Measurements from ENCODE around the gene UNC5A.

The UNC5A gene

DNA sequence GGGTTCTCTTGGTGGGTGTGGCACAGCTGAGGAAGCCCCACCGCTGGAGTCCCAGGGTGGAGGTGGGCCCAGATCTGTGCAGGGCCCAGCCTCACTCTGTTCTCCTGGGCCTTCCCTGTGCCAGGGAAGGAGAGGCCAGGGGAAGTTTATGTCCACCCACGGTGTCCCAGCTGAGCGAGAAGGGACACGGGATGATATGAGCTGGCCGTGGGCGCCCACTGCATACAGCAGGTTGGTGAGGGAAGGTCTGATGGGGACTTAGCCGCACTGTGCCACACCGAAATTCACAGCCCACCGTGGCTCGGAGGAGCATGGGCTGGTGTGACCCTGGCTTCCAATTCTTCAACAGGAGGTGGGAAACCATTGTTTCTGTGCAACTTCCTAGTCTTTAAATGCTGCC is 33.9 kb downstream of the UNC5A start:
- Histone ChIP-seq H3K27me3 (ENCODE audit: insufficient read depth, low read length) (no peaks in the 10 kb centered on the region), H4K8ac (ENCODE audit: low read depth, low read length) (no peak overlapping the region), H3K9me3 (ENCODE audit: insufficient read depth, low read depth, low read length) (no peaks in the 10 kb centered on the region), H3K14ac (ENCODE audit: low read length) (no peak overlapping the region), H2BK5ac (ENCODE audit: low read depth, low read length, poor library complexity) (no peak overlapping the region), H3K4ac (ENCODE audit: low read depth, low read length) (no peak overlapping the region), H3K4me1 (ENCODE audit: control insufficient read depth in 1 of 2, insufficient read depth in 2 of 2, low read length in 2 of 2) (no peaks in the 10 kb centered on the region), H3K79me1 (ENCODE audit: low read length) (no peaks in the 10 kb centered on the region), H3K36me3 (ENCODE audit: control insufficient read depth in 1 of 2, insufficient read depth in 2 of 2, low read length in 2 of 2) (no peaks in the 10 kb centered on the region), H3K27ac (ENCODE audit: low read depth, low read length) (no peak overlapping the region), H2AFZ (ENCODE audit: insufficient read depth, low read length, poor library complexity) (no peak overlapping the region), H4K12ac (ENCODE audit: low read depth, low read length) (no peak overlapping the region), H4K91ac (ENCODE audit: low read depth, low read length) (no peak overlapping the region), H3K4me3 (ENCODE audit: low read depth, low read length) (no peak overlapping the region), H2BK12ac (ENCODE audit: low read length) (no peak overlapping the region), H3K23ac (ENCODE audit: low read length) (no peak overlapping the region), H2BK120ac (ENCODE audit: insufficient read depth, low read length, poor library complexity) (no peak overlapping the region), H3K9ac (ENCODE audit: low read length) (no peak overlapping the region), H3K18ac (ENCODE audit: low read length) (no peak overlapping the region), H2AK5ac (ENCODE audit: low read length) (no peak overlapping the region), H3K4me2 (ENCODE audit: low read length) (no peak overlapping the region), H3K79me2 (ENCODE audit: control insufficient read depth, insufficient read depth, low read length, poor library complexity) (no peaks in the 10 kb centered on the region)
- no peak for DNase-seq
- WGBS (ENCODE audit: extremely low coverage, insufficient coverage, insufficient read length) = no CpG with 5 or more reads among the region's 10 CpGs

DNA sequence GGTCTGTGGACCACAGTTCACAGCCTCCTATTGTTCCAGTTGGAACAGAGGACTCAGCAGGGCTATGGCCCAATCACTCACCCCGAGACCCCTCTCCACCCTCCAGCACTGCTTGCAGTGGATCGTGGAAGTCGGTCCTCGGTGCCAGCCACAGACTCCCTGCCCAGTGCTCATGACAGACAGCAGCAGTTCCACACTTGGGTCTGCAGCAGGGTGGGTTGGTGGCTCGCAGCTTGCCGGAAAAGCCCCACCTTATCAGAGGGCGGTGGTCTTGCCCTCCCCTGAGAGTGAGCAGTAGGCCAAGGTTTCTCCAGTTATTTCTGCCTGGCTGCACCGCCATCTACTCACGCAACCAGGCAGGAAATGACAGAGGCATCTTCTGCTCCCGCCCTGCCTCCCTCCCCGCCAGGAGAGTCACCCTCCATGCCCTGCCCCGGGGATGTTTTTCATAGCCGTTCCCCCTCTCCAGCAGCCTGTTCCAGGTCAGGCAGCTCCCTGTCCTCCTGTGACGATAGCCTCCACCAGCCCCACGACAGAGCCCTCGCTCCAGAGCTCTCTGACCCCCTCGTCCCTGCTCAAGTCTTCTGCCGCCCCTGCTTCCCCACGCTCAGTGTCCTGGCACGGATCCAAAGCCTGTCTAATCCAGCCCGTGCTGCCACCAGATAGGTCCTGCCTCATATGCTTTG is 34.5 kb downstream of the UNC5A start:
- WGBS (ENCODE audit: extremely low coverage, insufficient coverage, insufficient read length) = no CpG with 5 or more reads among the region's 21 CpGs
- DNase-seq = no peak
- no peaks in the 10 kb centered on the region for H3K79me2 ChIP-seq (ENCODE audit: control insufficient read depth, insufficient read depth, low read length, poor library complexity)
- H3K4me3 ChIP-seq (ENCODE audit: low read depth, low read length) = no peak overlapping the region
- H4K8ac ChIP-seq (ENCODE audit: low read depth, low read length) = no peak overlapping the region
- H3K27ac ChIP-seq (ENCODE audit: low read depth, low read length) = no peak overlapping the region
- no peaks in the 10 kb centered on the region for H3K36me3 ChIP-seq (ENCODE audit: control insufficient read depth in 1 of 2, insufficient read depth in 2 of 2, low read length in 2 of 2)
- H4K12ac ChIP-seq (ENCODE audit: low read depth, low read length) = no peak overlapping the region
- no peak overlapping the region for H2AFZ ChIP-seq (ENCODE audit: insufficient read depth, low read length, poor library complexity)
- no peaks in the 10 kb centered on the region for H3K27me3 ChIP-seq (ENCODE audit: insufficient read depth, low read length)
- no peaks in the 10 kb centered on the region for H3K4me1 ChIP-seq (ENCODE audit: control insufficient read depth in 1 of 2, insufficient read depth in 2 of 2, low read length in 2 of 2)
- no peak overlapping the region for H2AK5ac ChIP-seq (ENCODE audit: low read length)
- H2BK12ac ChIP-seq (ENCODE audit: low read length) = no peak overlapping the region
- H2BK120ac ChIP-seq (ENCODE audit: insufficient read depth, low read length, poor library complexity) = no peak overlapping the region
- no peak overlapping the region for H2BK5ac ChIP-seq (ENCODE audit: low read depth, low read length, poor library complexity)
- no peak overlapping the region for H3K4me2 ChIP-seq (ENCODE audit: low read length)
- H3K79me1 ChIP-seq (ENCODE audit: low read length) = no peaks in the 10 kb centered on the region
- H3K18ac ChIP-seq (ENCODE audit: low read length) = no peak overlapping the region
- no peak overlapping the region for H3K14ac ChIP-seq (ENCODE audit: low read length)
- H3K9ac ChIP-seq (ENCODE audit: low read length) = no peak overlapping the region
- no peak overlapping the region for H4K91ac ChIP-seq (ENCODE audit: low read depth, low read length)
- no peak overlapping the region for H3K4ac ChIP-seq (ENCODE audit: low read depth, low read length)
- H3K9me3 ChIP-seq (ENCODE audit: insufficient read depth, low read depth, low read length) = no peaks in the 10 kb centered on the region
- H3K23ac ChIP-seq (ENCODE audit: low read length) = no peak overlapping the region

DNA sequence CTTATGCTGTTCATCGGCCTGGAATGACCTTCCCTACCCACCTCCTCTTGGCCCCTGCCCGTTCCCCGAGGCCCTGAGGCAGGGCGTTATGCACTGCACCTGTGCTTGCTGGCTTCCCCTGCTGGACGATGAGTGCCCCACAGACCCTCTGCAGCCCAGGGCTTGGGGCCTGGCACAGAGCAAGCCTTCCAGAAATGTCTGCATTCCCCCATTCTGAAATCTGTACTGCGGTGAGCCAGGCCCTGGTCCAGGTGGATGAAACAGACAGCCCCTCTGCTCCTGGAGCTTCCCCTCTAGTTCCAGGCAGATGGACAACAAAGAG is 35.0 kb downstream of the UNC5A start:
- Histone ChIP-seq H4K8ac (ENCODE audit: low read depth, low read length) (no peak overlapping the region), H3K79me2 (ENCODE audit: control insufficient read depth, insufficient read depth, low read length, poor library complexity) (no peaks in the 10 kb centered on the region), H3K4me2 (ENCODE audit: low read length) (no peak overlapping the region), H4K91ac (ENCODE audit: low read depth, low read length) (no peak overlapping the region), H2BK5ac (ENCODE audit: low read depth, low read length, poor library complexity) (no peak overlapping the region), H3K27me3 (ENCODE audit: insufficient read depth, low read length) (no peaks in the 10 kb centered on the region), H2AFZ (ENCODE audit: insufficient read depth, low read length, poor library complexity) (no peak overlapping the region), H3K27ac (ENCODE audit: low read depth, low read length) (no peak overlapping the region), H4K12ac (ENCODE audit: low read depth, low read length) (no peak overlapping the region), H3K14ac (ENCODE audit: low read length) (no peak overlapping the region), H3K4me1 (ENCODE audit: control insufficient read depth in 1 of 2, insufficient read depth in 2 of 2, low read length in 2 of 2) (no peaks in the 10 kb centered on the region), H3K18ac (ENCODE audit: low read length) (no peak overlapping the region), H3K4ac (ENCODE audit: low read depth, low read length) (no peak overlapping the region), H3K4me3 (ENCODE audit: low read depth, low read length) (no peak overlapping the region), H3K79me1 (ENCODE audit: low read length) (no peaks in the 10 kb centered on the region), H2BK120ac (ENCODE audit: insufficient read depth, low read length, poor library complexity) (no peak overlapping the region), H3K9ac (ENCODE audit: low read length) (no peak overlapping the region), H3K23ac (ENCODE audit: low read length) (no peak overlapping the region), H3K9me3 (ENCODE audit: insufficient read depth, low read depth, low read length) (no peaks in the 10 kb centered on the region), H3K36me3 (ENCODE audit: control insufficient read depth in 1 of 2, insufficient read depth in 2 of 2, low read length in 2 of 2) (no peaks in the 10 kb centered on the region), H2AK5ac (ENCODE audit: low read length) (no peak overlapping the region), H2BK12ac (ENCODE audit: low read length) (no peak overlapping the region)
- no peak for DNase-seq
- WGBS (ENCODE audit: extremely low coverage, insufficient coverage, insufficient read length) = no CpG with 5 or more reads among the region's 6 CpGs

DNA sequence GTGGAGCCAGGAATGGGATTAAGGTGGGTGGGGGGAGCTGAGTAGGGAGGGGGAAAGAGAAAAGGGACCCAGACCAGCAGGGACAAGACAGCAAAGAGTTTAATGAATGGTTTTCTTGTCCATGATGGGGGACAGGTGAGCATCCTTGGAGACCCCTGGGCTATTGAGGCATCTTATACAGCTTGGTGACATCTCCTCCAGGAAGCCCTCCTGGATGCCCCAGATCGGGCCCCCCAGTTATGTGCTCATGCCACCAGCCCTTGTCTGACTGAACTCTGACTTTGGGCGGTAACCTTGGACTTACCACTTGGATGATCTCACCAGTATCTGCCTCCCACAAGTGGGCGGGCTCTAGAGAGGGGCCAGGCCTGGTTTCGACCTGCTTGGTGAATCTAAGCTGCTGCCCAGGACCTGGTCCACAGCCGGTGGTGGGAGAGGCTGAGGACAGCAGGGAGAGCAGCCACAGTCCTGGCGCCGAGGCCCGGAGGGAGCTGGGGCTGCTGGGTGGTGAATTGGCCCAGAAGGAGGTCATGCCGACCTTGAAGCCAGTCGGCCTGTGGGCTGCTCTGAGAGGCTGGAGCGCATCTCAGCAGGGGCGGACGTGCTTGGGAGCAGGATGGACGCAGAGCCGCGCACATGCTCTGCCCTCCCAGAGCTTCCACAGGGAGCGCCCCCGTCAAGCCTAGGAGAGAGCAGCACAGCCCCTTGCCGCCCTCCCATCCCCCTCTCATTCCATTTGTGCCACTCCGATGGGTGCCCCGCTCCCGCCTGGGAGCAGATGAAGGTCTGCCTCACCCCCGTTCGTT is 36.2 kb downstream of the UNC5A start:
- Histone ChIP-seq H3K9me3 (ENCODE audit: insufficient read depth, low read depth, low read length) (no peaks in the 10 kb centered on the region), H3K4me3 (ENCODE audit: low read depth, low read length) (no peak overlapping the region), H2BK12ac (ENCODE audit: low read length) (no peak overlapping the region), H2AFZ (ENCODE audit: insufficient read depth, low read length, poor library complexity) (no peak overlapping the region), H3K27ac (ENCODE audit: low read depth, low read length) (no peak overlapping the region), H3K23ac (ENCODE audit: low read length) (no peak overlapping the region), H3K36me3 (ENCODE audit: control insufficient read depth in 1 of 2, insufficient read depth in 2 of 2, low read length in 2 of 2) (no peaks in the 10 kb centered on the region), H3K4me1 (ENCODE audit: control insufficient read depth in 1 of 2, insufficient read depth in 2 of 2, low read length in 2 of 2) (no peaks in the 10 kb centered on the region), H3K4ac (ENCODE audit: low read depth, low read length) (no peak overlapping the region), H3K14ac (ENCODE audit: low read length) (no peak overlapping the region), H3K9ac (ENCODE audit: low read length) (no peak overlapping the region), H3K79me1 (ENCODE audit: low read length) (no peaks in the 10 kb centered on the region), H4K8ac (ENCODE audit: low read depth, low read length) (no peak overlapping the region), H3K4me2 (ENCODE audit: low read length) (no peak overlapping the region), H2AK5ac (ENCODE audit: low read length) (no peak overlapping the region), H4K12ac (ENCODE audit: low read depth, low read length) (no peak overlapping the region), H2BK120ac (ENCODE audit: insufficient read depth, low read length, poor library complexity) (no peak overlapping the region), H3K18ac (ENCODE audit: low read length) (no peak overlapping the region), H3K27me3 (ENCODE audit: insufficient read depth, low read length) (no peaks in the 10 kb centered on the region), H4K91ac (ENCODE audit: low read depth, low read length) (no peak overlapping the region), H3K79me2 (ENCODE audit: control insufficient read depth, insufficient read depth, low read length, poor library complexity) (no peaks in the 10 kb centered on the region), H2BK5ac (ENCODE audit: low read depth, low read length, poor library complexity) (no peak overlapping the region)
- no CpG with 5 or more reads among the region's 24 CpGs for WGBS (ENCODE audit: extremely low coverage, insufficient coverage, insufficient read length)
- DNase-seq = no peak

All from trophoblast cell (in vitro differentiated cells and primary cell).